NCI-H460 (cell line): Measurements from ENCODE around the gene TMCO6. TPM values are rescaled to one million over a fixed set of nuclear protein-coding genes. Genes with fewer than 3 reads are reported as not detected.
A peak's percentile ranks its signal among the peaks of the same experiment; 100 is the strongest.
"Not testable (repeated sequence)": the region's sequence is repeated elsewhere in the genome, so short reads cannot be mapped to it uniquely, and the experiment has no call there.

Source experiments
- DNase-seq: peaks from one replicate; pipeline ENCODE4 v3.0.0-alpha.2; 2016; ENCODE audit warnings: low read depth; ENCODE audit errors: extremely low read depth
- total RNA-seq: library from RNA; depleted of rRNA; stranded (reverse); fragments of >200 nt; shearing (Covaris generic); gene quantifications from 2 replicates; pipeline ENCODE4 v1.2.3, GENCODE V29; 2014

TMCO6 gene
- total RNA-seq, 1 experiment from 2014 or later, result 13.8 TPM

GRCh38 chr5:140630292-140631035 is 8.8 kb upstream of the TMCO6 start:
- no peak for DNase-seq

DNA sequence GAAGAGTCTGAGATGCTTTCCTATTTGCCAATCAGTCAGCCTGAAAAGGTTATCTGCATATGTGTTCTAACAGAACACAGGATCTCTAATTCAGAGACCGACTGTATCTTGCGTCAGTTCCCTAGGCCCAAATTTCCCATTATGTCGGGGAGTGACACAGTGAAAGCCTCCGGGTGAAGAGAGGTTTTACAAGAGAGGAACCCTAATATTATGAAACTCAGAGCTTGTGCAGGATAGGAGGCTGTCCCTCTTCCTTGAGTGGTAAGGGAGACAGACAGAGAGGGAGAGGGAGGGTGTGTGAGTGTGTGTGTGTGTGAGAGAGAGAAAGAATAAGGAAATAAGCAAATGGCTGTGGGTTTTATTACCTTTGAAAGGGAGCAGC is 8.2 kb upstream of the TMCO6 start:
- no peak for DNase-seq

DNA sequence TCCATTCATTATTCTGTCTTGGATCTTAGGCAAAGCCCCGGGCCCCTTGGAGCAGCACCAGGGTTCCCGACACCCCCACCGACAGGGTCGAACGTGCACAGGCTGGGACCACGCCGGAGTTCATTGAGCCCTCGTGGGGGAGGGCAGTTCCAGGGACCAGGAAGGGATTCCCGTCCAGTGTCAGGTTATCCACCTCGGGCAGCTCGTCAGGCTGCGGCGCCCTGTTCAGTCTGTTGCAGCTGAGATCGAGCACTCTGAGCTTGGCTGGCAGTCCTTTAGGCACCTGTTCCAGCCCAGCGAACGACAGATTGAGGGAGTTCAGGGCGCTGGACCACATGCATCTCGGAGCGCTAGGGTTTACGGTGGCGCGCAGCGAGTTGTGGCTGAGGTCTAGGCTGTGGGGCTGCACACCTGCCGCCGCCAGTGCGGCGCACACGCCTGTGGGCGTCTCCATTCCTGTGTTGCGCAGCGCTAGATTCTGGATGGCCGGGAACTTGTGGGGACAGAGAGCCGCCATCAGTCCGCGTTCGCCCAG is 7.4 kb upstream of the TMCO6 start:
- DNase-seq, result no peak

GRCh38 chr5:140632366-140633020 is 6.8 kb upstream of the TMCO6 start:
- DNase-seq, result no peak

- DNase-seq, result peak; percentile 75
Measured at GRCh38 chr5:140633021-140633471, 6.2 kb upstream of the TMCO6 start, which contains the start of gene CD14. TSS of gene CD14 (minus strand) at chr5:140633175. CDS start at chr5:140633071, 104 bp downstream.

DNA sequence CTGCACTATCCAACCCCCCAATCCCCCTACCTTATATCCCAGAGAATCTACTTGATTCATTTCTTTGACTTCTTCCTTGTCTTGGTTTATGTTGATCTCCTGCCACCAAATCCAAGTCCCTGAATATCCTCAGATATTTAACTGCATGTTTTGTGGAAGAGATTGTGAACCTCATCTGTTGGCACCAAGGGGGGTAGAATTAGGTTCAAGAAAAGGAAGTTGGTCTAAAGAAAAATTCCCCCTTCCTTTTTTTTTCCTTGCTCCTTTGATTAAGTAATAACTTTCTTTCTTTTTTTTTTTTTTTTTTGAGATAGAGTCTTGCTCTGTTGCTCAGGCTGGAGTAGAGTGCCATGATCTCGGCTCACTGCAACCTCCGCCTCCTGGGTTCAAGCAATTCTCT is 5.8 kb upstream of the TMCO6 start:
- no peak for DNase-seq

GRCh38 chr5:140634103-140634502 is 5.1 kb upstream of the TMCO6 start:
- no peak for DNase-seq

- no peak for DNase-seq
Measured at GRCh38 chr5:140635291-140636257, 3.7 kb upstream of the TMCO6 start.

- no peak for DNase-seq
Measured at GRCh38 chr5:140637371-140638100, 1.7 kb upstream of the TMCO6 start.

DNA sequence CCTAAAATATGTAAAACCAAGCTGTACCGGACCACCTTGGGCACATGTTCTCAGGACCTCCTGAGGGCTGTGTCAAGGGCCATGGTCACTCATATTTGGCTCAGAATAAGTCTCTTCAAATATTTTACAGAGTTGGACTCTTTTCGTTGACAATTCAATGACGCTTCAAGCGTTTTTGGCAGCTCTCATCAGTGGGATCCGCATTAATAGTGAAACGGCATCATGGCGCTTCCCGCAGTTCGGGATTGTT is 428 bp upstream of the TMCO6 start:
- DNase-seq, result not testable (repeated sequence)

DNA sequence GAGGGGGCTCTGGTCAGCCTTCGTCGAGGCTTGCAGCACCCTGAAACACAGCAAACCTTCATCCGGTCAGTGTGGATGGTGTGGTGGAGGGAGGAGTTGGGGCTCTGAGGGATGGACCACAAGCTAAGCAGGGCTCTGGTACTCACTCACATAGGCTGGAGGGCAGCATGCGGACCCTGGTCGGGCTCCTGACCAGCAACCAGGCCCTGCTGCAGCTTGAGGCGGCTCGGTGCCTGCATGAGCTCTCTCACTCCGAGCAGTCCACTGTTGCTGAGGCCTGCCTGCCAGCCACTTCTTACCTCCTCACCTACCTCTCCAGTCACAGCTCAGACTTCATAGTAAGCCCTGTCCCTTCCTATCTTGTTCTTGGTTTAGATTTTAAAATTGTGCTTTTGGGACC is 2.5 kb downstream of the TMCO6 start:
- no peak for DNase-seq

DNA sequence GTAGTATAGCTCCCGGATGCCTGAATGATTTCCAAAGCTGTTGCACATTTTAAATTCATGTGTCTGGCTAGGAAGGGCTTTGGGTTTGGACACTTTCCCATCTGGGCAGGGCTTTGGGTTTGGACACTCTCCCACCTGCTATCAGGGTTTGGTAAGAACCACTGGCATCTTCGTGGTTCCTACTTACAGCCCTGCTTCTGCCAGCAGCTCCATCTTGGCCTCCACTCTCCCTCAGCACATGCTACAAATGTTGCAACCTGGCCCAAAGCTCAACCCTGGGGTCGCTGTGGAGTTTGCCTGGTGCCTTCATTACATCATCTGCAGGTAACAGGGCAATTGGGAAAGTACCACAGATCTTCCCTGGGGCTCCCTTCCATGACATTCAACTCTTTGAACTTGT is 3.5 kb downstream of the TMCO6 start:
- no peak for DNase-seq

GRCh38 chr5:140647042-140647419 is 7.8 kb downstream of the TMCO6 start:
- no peak for DNase-seq

- no peak for DNase-seq
Measured at GRCh38 chr5:140658870-140659269, 19.6 kb downstream of the TMCO6 start.

GRCh38 chr5:140660371-140660770 is 21.1 kb downstream of the TMCO6 start:
- not testable (repeated sequence) for DNase-seq

GRCh38 chr5:140664030-140664358 is 24.7 kb downstream of the TMCO6 start:
- no peak for DNase-seq

DNA sequence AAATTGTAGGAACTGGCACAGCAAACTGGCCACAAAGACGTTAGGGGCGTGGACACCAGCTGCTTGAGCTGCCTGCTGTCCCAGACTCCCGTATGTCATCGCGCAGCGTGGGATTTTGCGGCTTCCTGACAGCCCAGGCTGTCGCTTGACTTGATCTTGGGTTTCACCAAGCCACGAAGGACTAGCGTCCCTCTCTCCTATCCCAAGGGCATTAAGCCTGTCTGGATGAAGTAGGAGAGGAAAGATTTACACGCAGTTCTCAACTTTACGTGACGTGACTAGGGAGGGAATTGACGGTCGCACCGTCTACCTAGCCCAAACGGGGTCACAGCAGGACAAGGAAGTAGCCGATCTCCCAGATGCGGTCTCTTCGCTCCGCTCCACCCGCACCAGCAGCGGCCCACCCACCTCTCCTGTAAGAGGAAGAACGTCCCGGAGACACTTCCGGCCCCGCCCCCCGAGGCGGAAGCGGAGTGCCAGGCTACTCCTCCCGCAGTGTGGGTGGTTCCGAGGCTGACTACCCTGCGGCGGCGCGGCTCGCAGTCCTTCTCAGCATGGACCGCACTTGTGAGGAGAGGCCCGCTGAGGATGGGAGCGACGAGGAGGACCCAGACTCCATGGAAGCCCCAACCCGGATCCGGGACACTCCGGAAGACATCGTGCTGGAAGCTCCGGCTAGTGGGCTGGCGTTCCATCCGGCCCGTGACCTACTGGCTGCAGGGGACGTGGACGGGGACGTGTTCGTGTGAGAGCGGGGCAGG is 25.3 kb downstream of the TMCO6 start, which contains the start of gene WDR55:
Gene WDR55, plus strand, starts transcription at position 546 of the 761 bp plus-strand sequence. Its CDS starts 9 bp downstream, at position 555.
- peak; percentile 91 for DNase-seq

- not testable (repeated sequence) for DNase-seq
Measured at GRCh38 chr5:140671035-140671434, 31.8 kb downstream of the TMCO6 start.

DNA sequence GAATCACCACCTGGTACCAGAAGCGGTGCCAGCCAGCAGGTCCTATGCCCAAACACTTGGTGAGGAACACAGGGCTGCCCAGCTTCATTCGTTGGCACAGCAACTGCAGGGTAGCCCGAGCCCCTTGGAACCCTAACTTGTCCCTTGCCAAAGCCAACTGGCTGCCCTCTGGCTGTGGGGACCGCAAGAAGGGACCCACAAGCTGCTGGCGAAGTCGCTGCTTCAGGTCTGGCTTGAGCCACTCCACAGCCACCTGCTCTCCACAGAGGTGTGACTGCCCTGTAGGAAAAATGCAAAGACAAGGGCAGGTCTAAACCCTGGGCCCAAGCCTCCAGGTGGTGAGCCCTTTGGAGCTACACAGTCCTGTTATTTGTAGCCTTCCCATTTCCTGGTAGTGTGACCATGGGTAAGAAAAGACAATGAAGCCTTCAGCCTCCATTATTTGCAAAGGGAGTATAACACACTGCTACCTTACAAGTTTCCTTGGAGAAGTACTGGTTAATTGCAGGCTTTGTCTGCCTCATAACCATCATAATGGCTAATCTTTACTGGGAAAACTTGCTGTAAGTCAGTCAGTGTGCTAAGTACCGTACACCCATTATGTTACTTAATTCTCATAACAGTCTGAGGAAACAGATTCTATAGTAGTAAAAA is 32.3 kb downstream of the TMCO6 start:
- no peak for DNase-seq
